ENCODE data around the gene A4GALT.

DNA sequence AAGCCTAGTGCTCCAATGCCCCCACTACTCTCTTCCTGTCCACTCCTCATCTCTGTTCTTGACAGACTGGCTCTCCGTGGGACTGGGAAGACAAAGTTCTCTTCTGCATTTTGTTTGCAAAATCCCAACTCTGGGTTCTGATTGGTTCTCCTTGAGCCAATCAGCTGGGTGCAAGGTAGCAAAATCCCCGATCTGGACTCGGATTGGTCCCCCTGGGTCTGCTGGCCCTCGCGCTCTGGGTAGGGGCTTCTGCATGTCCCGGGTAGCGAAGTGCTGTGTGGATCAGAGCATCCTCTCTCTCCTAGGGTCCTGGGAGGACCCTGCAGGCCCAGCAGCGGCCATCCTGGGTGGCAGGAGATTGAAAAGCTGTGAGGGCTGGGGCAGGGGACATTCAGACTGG lies 22.3 kb upstream of the A4GALT start:
- TF ChIP-seq, protein P1, sequence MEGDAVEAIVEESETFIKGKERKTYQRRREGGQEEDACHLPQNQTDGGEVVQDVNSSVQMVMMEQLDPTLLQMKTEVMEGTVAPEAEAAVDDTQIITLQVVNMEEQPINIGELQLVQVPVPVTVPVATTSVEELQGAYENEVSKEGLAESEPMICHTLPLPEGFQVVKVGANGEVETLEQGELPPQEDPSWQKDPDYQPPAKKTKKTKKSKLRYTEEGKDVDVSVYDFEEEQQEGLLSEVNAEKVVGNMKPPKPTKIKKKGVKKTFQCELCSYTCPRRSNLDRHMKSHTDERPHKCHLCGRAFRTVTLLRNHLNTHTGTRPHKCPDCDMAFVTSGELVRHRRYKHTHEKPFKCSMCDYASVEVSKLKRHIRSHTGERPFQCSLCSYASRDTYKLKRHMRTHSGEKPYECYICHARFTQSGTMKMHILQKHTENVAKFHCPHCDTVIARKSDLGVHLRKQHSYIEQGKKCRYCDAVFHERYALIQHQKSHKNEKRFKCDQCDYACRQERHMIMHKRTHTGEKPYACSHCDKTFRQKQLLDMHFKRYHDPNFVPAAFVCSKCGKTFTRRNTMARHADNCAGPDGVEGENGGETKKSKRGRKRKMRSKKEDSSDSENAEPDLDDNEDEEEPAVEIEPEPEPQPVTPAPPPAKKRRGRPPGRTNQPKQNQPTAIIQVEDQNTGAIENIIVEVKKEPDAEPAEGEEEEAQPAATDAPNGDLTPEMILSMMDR (IDR thresholded peaks at IDR 0.05), result no peak
- TF ChIP-seq, protein P2, sequence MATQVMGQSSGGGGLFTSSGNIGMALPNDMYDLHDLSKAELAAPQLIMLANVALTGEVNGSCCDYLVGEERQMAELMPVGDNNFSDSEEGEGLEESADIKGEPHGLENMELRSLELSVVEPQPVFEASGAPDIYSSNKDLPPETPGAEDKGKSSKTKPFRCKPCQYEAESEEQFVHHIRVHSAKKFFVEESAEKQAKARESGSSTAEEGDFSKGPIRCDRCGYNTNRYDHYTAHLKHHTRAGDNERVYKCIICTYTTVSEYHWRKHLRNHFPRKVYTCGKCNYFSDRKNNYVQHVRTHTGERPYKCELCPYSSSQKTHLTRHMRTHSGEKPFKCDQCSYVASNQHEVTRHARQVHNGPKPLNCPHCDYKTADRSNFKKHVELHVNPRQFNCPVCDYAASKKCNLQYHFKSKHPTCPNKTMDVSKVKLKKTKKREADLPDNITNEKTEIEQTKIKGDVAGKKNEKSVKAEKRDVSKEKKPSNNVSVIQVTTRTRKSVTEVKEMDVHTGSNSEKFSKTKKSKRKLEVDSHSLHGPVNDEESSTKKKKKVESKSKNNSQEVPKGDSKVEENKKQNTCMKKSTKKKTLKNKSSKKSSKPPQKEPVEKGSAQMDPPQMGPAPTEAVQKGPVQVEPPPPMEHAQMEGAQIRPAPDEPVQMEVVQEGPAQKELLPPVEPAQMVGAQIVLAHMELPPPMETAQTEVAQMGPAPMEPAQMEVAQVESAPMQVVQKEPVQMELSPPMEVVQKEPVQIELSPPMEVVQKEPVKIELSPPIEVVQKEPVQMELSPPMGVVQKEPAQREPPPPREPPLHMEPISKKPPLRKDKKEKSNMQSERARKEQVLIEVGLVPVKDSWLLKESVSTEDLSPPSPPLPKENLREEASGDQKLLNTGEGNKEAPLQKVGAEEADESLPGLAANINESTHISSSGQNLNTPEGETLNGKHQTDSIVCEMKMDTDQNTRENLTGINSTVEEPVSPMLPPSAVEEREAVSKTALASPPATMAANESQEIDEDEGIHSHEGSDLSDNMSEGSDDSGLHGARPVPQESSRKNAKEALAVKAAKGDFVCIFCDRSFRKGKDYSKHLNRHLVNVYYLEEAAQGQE (IDR thresholded peaks at IDR 0.05; ENCODE audit: insufficient read depth in 1 of 2, low read depth in 2 of 2, low read length in 1 of 2), result no peak
- TF ChIP-seq SIN3A (IDR thresholded peaks at IDR 0.05; ENCODE audit: borderline replicate concordance, insufficient read depth, low read depth, low read length), result no peak
